K562 (cell line): ENCODE measurements around the gene SPRYD3. TPM values are rescaled to one million over a fixed set of nuclear protein-coding genes. Genes with fewer than 3 reads are reported as not detected.

Experiments
- ATAC-seq: fragments of 200-7000 bp; cut with Tn5 transposase; 3 replicates; pipeline ENCODE4 v1.9.1; 2020; ENCODE audit warnings: moderate library complexity
- BruUV-seq: library from RNA; stranded (reverse); fragments of 400-500 nt; replicated peaks from 2 replicates; lab custom pipeline; 2021; lab: Mats Ljungman, UMichigan
- CTCF ChIA-PET: fragments of 300-600 bp; formaldehyde crosslinking; extraction: SDS; loops from one replicate; lab custom pipeline; 2021; ENCODE audit warnings: low intra/inter-chr PET ratio; lab: Yijun Ruan, JAX
- POLR2A ChIA-PET: fragments of 300-600, 350-650 bp; sonication (Branson Sonifier 250); formaldehyde crosslinking; extraction: SDS; loops from one replicate; lab custom pipeline; 2021; ENCODE audit warnings: antibody characterized with exemption, inconsistent platforms; lab: Yijun Ruan, JAX
- DNase-seq, 4 experiments: peaks; one replicate each; pipeline versions ENCODE4 v3.0.0 to v3.0.0-alpha.2; 2011 to 2018; ENCODE audit warnings: low spot score in 3 of 4, mixed read lengths in 3 of 4; ENCODE audit errors: extremely low read depth in 1 of 4
- FAIRE-seq: peaks from 2 replicates; lab custom pipeline; 2011; peaks lifted over from hg19 to GRCh38; lab: Jason Lieb, UNC
- H2AFZ ChIP-seq: 2 replicates; pipeline ENCODE4 v1.6.0; 2011; ENCODE audit warnings: low read depth, low read length, control low read depth, inconsistent platforms
- H3K27ac ChIP-seq: fragments of 200-600 bp; 3 replicates; pipeline ENCODE4 v1.8.0; 2011; ENCODE audit warnings: low read depth, mild to moderate bottlenecking, control low read depth, inconsistent platforms, low read length, moderate library complexity, mixed read lengths; ENCODE audit errors: extremely low read depth
- H3K27me3 ChIP-seq, 2 experiments: fragments of 300-600 bp in 1 of 2; 2 replicates in 1 of 2; 3 replicates in 1 of 2; pipeline versions ENCODE4 v1.6.0 to v1.8.0; 2011; ENCODE audit warnings: inconsistent platforms in 2 of 2, low read length in 2 of 2, mild to moderate bottlenecking in 1 of 2, mixed read lengths in 1 of 2, moderate library complexity in 1 of 2; ENCODE audit not compliant: control insufficient read depth in 2 of 2, insufficient read depth in 2 of 2
- H3K36me3 ChIP-seq: fragments of 300-600 bp; 3 replicates; pipeline ENCODE4 v1.8.0; 2011; ENCODE audit warnings: mild to moderate bottlenecking, low read length, inconsistent platforms; ENCODE audit not compliant: control insufficient read depth, insufficient read depth
- H3K4me1 ChIP-seq, 2 experiments: fragments of 200-600 bp in 1 of 2; replicated peaks in 1 of 2; 2 replicates in 1 of 2; 3 replicates in 1 of 2; pipeline versions ENCODE4 v1.5.1 to v1.8.0; 2011; ENCODE audit warnings: inconsistent platforms in 2 of 2, low read length in 2 of 2, mild to moderate bottlenecking in 1 of 2, mixed read lengths in 1 of 2, moderate library complexity in 1 of 2; ENCODE audit not compliant: control insufficient read depth in 2 of 2, insufficient read depth in 2 of 2
- H3K4me2 ChIP-seq: 2 replicates; pipeline ENCODE4 v1.6.1; 2011; ENCODE audit warnings: low read length, control low read depth, inconsistent platforms, mixed read lengths; ENCODE audit not compliant: insufficient read depth
- H3K4me3 ChIP-seq: fragments of 200-600 bp; sonication (generic), shearing (Covaris generic); 2 replicates; pipeline ENCODE4 v1.5.1; 2016; ENCODE audit warnings: control low read depth, inconsistent platforms
- H3K79me2 ChIP-seq: fragments of 200-600 bp; 3 replicates; pipeline ENCODE4 v1.8.0; 2011; ENCODE audit warnings: low read length, inconsistent platforms; ENCODE audit not compliant: control insufficient read depth, insufficient read depth
- H3K9ac ChIP-seq, 2 experiments: 2 replicates each; pipeline versions ENCODE4 v1.6.0 to v1.6.1; 2011; ENCODE audit warnings: low read depth in 2 of 2, low read length in 2 of 2, control low read depth in 1 of 2, inconsistent platforms in 1 of 2, mild to moderate bottlenecking in 1 of 2, mixed read lengths in 1 of 2; ENCODE audit not compliant: insufficient read depth in 1 of 2
- H3K9me1 ChIP-seq: one replicate; pipeline ENCODE4 v1.6.0; 2011; ENCODE audit warnings: inconsistent platforms, mild to moderate bottlenecking, low read length, moderate library complexity; ENCODE audit not compliant: control insufficient read depth, insufficient read depth
- H3K9me3 ChIP-seq: replicated peaks from 2 replicates; pipeline ENCODE4 v1.5.1; 2011; ENCODE audit warnings: low read depth, low read length, inconsistent platforms; ENCODE audit not compliant: control insufficient read depth, insufficient read depth
- H4K20me1 ChIP-seq: replicated peaks from 2 replicates; pipeline ENCODE4 v1.6.1; 2011; ENCODE audit warnings: low read length, inconsistent platforms, mixed read lengths; ENCODE audit not compliant: control insufficient read depth, insufficient read depth
- BRD9 ChIP-seq: fragments of 450-650 bp; IDR thresholded peaks from 2 replicates; pipeline ENCODE4 v1.6.1; 2018; ENCODE audit warnings: low read depth; ENCODE audit not compliant: partially characterized antibody
- CHCHD3 ChIP-seq: fragments of 250-450 bp; sonication (Bioruptor Pico); IDR thresholded peaks from 2 replicates; pipeline ENCODE4 v2.1.2; 2022; ENCODE audit warnings: mild to moderate bottlenecking
- GABPB1 ChIP-seq: sonication (generic); formaldehyde crosslinking; IDR thresholded peaks from 2 replicates; pipeline ENCODE4 v1.8.0; 2022; ENCODE audit warnings: mild to moderate bottlenecking, missing genetic modification reagents
- GATA2 ChIP-seq: sonication (generic); formaldehyde crosslinking; IDR thresholded peaks from 2 replicates; pipeline ENCODE4 v1.4.0; 2020; ENCODE audit warnings: mild to moderate bottlenecking, missing genetic modification reagents
- HDAC3 ChIP-seq: fragments of 450-650 bp; IDR thresholded peaks from 2 replicates; pipeline ENCODE4 v1.6.1; 2018; ENCODE audit warnings: borderline replicate concordance, mild to moderate bottlenecking, moderate library complexity; ENCODE audit not compliant: partially characterized antibody
- HLTF ChIP-seq: fragments of 450-650 bp; IDR thresholded peaks from 2 replicates; pipeline ENCODE4 v1.6.1; 2016
- KHSRP ChIP-seq: fragments of 450-650 bp; IDR thresholded peaks from 2 replicates; pipeline ENCODE4 v1.6.1; 2017
- KLF10 ChIP-seq: fragments of 250-450 bp; sonication (Bioruptor Pico); IDR thresholded peaks from 2 replicates; pipeline ENCODE4 v1.6.1; 2021; ENCODE audit warnings: matching md5 sums
- NCOA2 ChIP-seq, 2 experiments: fragments of 450-650 bp; IDR thresholded peaks; 2 replicates each; pipeline ENCODE4 v1.6.1; 2018; ENCODE audit warnings: mild to moderate bottlenecking in 2 of 2, moderate library complexity in 1 of 2; ENCODE audit not compliant: partially characterized antibody in 2 of 2
- NFRKB ChIP-seq: fragments of 450-650 bp; IDR thresholded peaks from 2 replicates; pipeline ENCODE4 v1.6.1; 2016; ENCODE audit warnings: low read depth
- NR0B1 ChIP-seq: fragments of 450-650 bp; IDR thresholded peaks from one replicate; pipeline ENCODE4 v1.6.1; 2018; ENCODE audit warnings: mild to moderate bottlenecking, moderate library complexity; ENCODE audit not compliant: partially characterized antibody
- RFX7 ChIP-seq: fragments of 250-450 bp; sonication (Bioruptor Pico); IDR thresholded peaks from 2 replicates; pipeline ENCODE4 v1.5.1; 2021; ENCODE audit warnings: mild to moderate bottlenecking
- SETDB1 ChIP-seq: IDR thresholded peaks from one replicate; pipeline ENCODE4 v1.6.1; 2012; ENCODE audit warnings: low read length, control low read depth, inconsistent platforms
- SMARCC2 ChIP-seq: fragments of 450-650 bp; IDR thresholded peaks from 2 replicates; pipeline ENCODE4 v1.6.1; 2017; ENCODE audit warnings: antibody characterized with exemption, moderate library complexity, mild to moderate bottlenecking, low read depth
- SREBF1 ChIP-seq: fragments of 150-350 bp; IDR thresholded peaks from 2 replicates; pipeline ENCODE4 v1.6.1; 2014; ENCODE audit warnings: antibody characterized with exemption, low read depth, low read length, borderline replicate concordance
- TAL1 ChIP-seq: fragments of 450-650 bp; IDR thresholded peaks from 2 replicates; pipeline ENCODE4 v1.6.1; 2016; ENCODE audit warnings: mild to moderate bottlenecking
- ZNF143 ChIP-seq: sonication (generic); formaldehyde crosslinking; IDR thresholded peaks from 2 replicates; pipeline ENCODE4 v1.9.0; 2022; ENCODE audit warnings: mild to moderate bottlenecking, missing genetic modification reagents
- ZNF282 ChIP-seq: sonication (generic); formaldehyde crosslinking; IDR thresholded peaks from 2 replicates; pipeline ENCODE4 v1.8.1; 2023; ENCODE audit warnings: missing genetic modification reagents
- ZNF311 ChIP-seq: fragments of 250-450 bp; sonication (Bioruptor Pico); IDR thresholded peaks from 2 replicates; pipeline ENCODE4 v1.4.0; 2020; ENCODE audit warnings: mild to moderate bottlenecking, moderate library complexity
- ZNF778 ChIP-seq: fragments of 450-650 bp; formaldehyde crosslinking; IDR thresholded peaks from 2 replicates; pipeline ENCODE4 v1.4.0; 2020; ENCODE audit warnings: mild to moderate bottlenecking, moderate library complexity
- WGBS: fragments of 100-300 bp; shearing (Covaris generic); methylation state at CpG from one replicate; pipeline ENCODE4 v1.1.6; 2016; ENCODE audit warnings: low coverage, mixed read lengths; ENCODE audit not compliant: insufficient coverage; ENCODE audit errors: missing lambda C conversion rate; 5-methylcytosine and 5-hydroxymethylcytosine counted together
- in situ Hi-C: fragments of 300-500 bp; cut with MboI; formaldehyde crosslinking; loops from 4 replicates; pipeline ENCODE4 v1.15.0; 2018; ENCODE audit warnings: inconsistent platforms, mixed read lengths
- intact Hi-C: fragments of 100-400 bp; cut with micrococcal nuclease; formaldehyde crosslinking; loops from 2 replicates; pipeline ENCODE4 v1.14.2; 2022
- polyA plus RNA-seq, 8 experiments: library from polyadenylated mRNA; depleted of rRNA in 4 of 8; stranded (reverse) in 5 of 8; unstranded in 3 of 8; fragments of >200 nt; fragmentation: Nextera tagmentation in 2 of 8; fragmentation: Illumina TruSeq in 1 of 8; extraction: Ambion mirVana in 2 of 8; extraction: Trizol in 1 of 8; gene quantifications; 2 replicates each; pipeline versions ENCODE4 v1.2.1 to v1.2.3, GENCODE V29; 2011 to 2014; ENCODE audit warnings: inconsistent platforms in 1 of 8, missing spikeins in 1 of 8
- total RNA-seq, 7 experiments: library from RNA; depleted of rRNA in 6 of 7; stranded (reverse); fragments of >200 nt in 6 of 7; fragmentation: Illumina TruSeq in 2 of 7; extraction: Trizol in 2 of 7; gene quantifications; 2 replicates each; pipeline versions ENCODE4 v1.2.1 to v1.2.3, GENCODE V29; 2011 to 2021; ENCODE audit warnings: low replicate concordance in 1 of 7

The SPRYD3 gene
- total and polyA plus RNA-seq, 9 of the 15 experiments (the other 6 are each of a cell fraction or from before 2014, with no cell fraction given): 1.5 to 13.6 (median 7.6) TPM

DNA sequence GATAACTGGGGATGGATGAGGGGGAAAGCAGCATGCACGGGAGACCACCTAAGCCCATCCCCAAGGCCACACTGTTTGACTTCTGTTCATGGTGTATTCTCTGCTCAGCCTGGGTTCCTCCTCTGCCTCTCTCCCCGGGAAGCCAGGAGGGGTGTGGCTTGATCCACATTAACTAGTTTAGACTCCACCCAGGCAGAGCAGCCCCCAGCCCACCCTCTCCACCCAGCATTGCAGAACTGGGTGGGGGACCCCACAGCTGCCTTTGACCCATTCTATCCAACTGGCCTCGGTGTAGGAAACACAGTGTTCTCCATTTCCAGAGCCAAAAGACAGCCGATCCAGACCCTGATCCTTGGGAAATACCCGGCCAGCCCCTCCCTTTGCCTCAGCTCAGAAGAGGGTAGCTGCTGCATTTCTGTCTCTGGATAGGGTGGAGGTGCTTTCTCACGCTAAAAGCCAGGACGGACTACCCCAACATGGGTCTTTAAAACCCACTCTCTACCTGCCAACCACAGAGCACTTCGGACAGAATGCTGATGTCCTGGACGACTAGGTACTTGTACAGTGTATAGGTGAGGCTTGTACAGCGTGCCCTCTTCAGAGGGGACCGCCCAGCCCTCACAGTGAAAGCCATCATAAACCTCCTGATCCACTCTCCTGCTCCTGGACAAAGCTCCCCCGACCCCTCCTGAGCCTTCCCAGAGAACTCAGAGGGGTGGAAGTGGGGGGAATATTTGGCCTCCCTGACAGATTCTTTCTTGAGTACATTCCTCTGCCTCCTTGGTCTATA, 9.4 kb downstream of the SPRYD3 start (continued):
- TF ChIP-seq SMARCC2: no peak
- no peak for TF ChIP-seq NR0B1
- TF ChIP-seq TAL1: no peak
- TF ChIP-seq, all 486 proteins: peak for 0

DNA sequence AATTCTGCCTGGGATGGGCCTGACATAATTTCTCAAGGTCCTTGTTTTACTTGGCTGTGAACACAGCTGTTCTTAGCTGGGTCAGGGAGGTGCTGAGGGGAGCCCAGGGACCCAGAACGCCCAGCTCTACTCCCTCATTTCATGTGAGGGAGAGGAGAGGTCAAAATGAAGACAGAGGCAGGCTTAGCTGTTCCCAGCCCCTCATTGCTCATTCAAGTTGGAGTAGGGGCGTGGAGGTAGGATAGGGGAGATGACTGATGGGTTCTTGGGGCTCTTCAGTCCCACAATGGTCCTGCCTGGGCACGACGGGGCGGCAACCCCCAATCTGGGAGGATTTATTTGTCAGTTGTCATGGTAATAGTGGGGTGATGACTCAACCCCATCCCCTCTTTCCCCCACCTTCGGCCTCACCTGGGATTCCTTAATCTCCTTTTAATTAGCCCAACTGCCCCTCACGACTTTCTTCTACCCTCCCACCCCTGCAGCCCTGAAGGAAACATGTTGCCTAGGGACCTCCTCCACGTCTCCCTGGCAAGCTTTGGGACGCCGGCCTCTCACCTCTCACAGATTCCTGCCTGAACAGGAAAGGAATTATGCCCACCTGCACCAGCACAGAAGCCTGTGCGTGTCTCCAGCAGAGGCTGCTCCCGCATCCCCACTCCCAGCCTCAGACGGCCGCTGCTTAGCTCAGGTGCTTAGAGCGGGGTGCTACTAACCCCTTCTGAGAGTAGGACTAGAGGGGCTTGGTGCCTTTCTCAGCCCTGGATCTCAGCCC, 10.2 kb downstream of the SPRYD3 start:
- no TSS peak for BruUV-seq
- H3K27me3 ChIP-seq: no peaks in the 10 kb centered on the region; a peak in 1 of 5 replicates
- in situ Hi-C loops: loop anchor here (5.0 to 10.0 kb wide), 3 partner anchors 33 to 218 kb away; partner anchors contain the start of genes ITGB7 and SOAT2
- no peak overlapping the region for H2AFZ ChIP-seq
- no peaks in the 10 kb centered on the region for H4K20me1 ChIP-seq
- no peak overlapping the region for H3K4me3 ChIP-seq
- peaks cover 25 to 29% of the 10 kb centered on the region in 2 experiments for H3K4me1 ChIP-seq
- DNase-seq: no peak
- ChIA-PET POLR2A (interaction anchor here (0.7 to 1.5 kb wide), 5 partner anchors 14 to 121 kb away, joined by 3 to 6 read pairs (median 4); partner anchors contain the start of gene SOAT2), CTCF (no interaction called here)
- no peak overlapping the region for H3K4me2 ChIP-seq
- H3K9ac ChIP-seq: peak overlapping the region in 1 of 2 experiments; percentile 40; a peak in 2 of 4 replicates
- WGBS: 58% methylated on average over 14 of the region's 15 CpGs
- no peaks in the 10 kb centered on the region for H3K9me1 ChIP-seq
- ATAC-seq: no peak
- H3K9me3 ChIP-seq: no peaks in the 10 kb centered on the region
- H3K36me3 ChIP-seq: peaks cover 13% of the 10 kb centered on the region; the same call in 2 of the 3 replicates
- TF ChIP-seq KHSRP (no peak), GABPB1 (no peak), NCOA2 (IDR thresholded peaks at IDR 0.05; ENCODE audit: partially characterized antibody in 2 of 2) (no peak), NFRKB (no peak), SREBF1 (no peak), HDAC3 (no peak), ZNF143 (CRISPR knock-in tag) (no peak), CHCHD3 (CRISPR knock-in tag) (no peak), KLF10 (CRISPR knock-in tag) (no peak), RFX7 (CRISPR knock-in tag) (no peak), ZNF778 (CRISPR knock-in tag) (no peak), HLTF (no peak), SETDB1 (no peak), ZNF282 (no peak), GATA2 (CRISPR knock-in tag) (no peak), ZNF311 (CRISPR knock-in tag) (no peak), BRD9 (no peak)
- H3K79me2 ChIP-seq: no peaks in the 10 kb centered on the region
- intact Hi-C loops: loop anchor here (10.0 kb wide), 1 partner anchor 436 kb away; the partner anchor contains the start of genes NPFF and TARBP2
- no peak overlapping the region for H3K27ac ChIP-seq
- no peak for FAIRE-seq
